ENCODE data around the gene KIF9. TPM values are rescaled to one million over a fixed set of nuclear protein-coding genes. Genes with fewer than 3 reads are reported as not detected.
"Not testable (repeated sequence)": the region's sequence is repeated elsewhere in the genome, so short reads cannot be mapped to it uniquely, and the experiment has no call there.

The KIF9 gene
- total RNA-seq, 4 donors from 2014 or later = 3.7 to 9.4 (median 4.9) TPM; not detected in 1

DNA sequence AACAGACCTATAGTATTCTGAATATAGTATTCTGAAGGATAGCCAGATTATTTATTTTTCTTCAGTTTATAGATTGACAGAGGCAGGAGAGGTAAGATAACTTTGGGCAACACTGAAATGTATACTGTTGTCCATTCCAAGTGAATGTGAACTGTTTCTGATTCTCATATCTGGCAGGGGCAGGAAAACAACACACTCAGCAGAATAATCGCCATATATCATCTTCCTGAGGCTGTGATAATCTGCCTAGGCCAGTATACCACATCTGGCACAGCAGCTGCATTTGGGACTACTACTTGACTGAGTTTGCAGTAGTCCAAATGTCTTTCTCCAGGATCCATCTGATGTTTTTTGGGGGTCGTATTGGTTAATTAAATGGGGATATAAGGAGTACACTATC is 96.3 kb downstream of the KIF9 start:
- H3K4me1 ChIP-seq = no peaks in the 10 kb centered on the region
- no peaks in the 10 kb centered on the region for H3K27me3 ChIP-seq
- no peak overlapping the region for H3K27ac ChIP-seq
- no peak for DNase-seq
- 86 to 97% methylated on average over 2 of the region's 2 CpGs for WGBS, 2 donors (ENCODE audit: low coverage in 1 of 2)
- in situ Hi-C loops (cut with MboI; ENCODE audit: low pct_ligation_motif_present in 1 of 4, low pct_unique_long_range_greater_than_20kb in 1 of 4, low sequenced_read_pairs in 3 of 4) = no loop called here
- no peak for TF ChIP-seq POLR2A (IDR thresholded peaks at IDR 0.05)
- TF ChIP-seq, protein P1, sequence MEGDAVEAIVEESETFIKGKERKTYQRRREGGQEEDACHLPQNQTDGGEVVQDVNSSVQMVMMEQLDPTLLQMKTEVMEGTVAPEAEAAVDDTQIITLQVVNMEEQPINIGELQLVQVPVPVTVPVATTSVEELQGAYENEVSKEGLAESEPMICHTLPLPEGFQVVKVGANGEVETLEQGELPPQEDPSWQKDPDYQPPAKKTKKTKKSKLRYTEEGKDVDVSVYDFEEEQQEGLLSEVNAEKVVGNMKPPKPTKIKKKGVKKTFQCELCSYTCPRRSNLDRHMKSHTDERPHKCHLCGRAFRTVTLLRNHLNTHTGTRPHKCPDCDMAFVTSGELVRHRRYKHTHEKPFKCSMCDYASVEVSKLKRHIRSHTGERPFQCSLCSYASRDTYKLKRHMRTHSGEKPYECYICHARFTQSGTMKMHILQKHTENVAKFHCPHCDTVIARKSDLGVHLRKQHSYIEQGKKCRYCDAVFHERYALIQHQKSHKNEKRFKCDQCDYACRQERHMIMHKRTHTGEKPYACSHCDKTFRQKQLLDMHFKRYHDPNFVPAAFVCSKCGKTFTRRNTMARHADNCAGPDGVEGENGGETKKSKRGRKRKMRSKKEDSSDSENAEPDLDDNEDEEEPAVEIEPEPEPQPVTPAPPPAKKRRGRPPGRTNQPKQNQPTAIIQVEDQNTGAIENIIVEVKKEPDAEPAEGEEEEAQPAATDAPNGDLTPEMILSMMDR (IDR thresholded peaks at IDR 0.05) = no peak
- intact Hi-C loops (cut with DNase I; ENCODE audit: low total_unique reads) = no loop called here
- H3K36me3 ChIP-seq = no peaks in the 10 kb centered on the region
- no peaks in the 10 kb centered on the region for H3K9me3 ChIP-seq
- no peak overlapping the region for H3K4me3 ChIP-seq

DNA sequence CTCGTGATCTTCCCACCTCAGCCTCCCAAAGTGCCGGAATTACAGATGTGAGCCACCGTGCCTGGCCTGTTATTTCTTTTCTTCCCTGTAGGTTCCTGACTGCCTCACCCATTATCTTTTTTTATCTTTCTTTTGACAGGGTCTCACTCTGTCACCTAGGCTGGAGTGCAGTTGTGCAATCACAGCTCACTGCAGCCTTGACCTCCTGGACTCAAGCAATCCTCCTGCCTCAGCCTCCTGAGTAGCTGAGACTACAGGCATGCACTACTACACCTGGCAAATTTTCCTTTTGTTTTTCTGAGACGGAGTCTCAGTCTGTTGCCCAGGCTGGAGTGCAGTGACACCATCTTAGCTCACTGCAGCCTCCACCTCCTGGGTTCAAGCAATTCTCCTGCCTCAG is 100.9 kb downstream of the KIF9 start:
- intact Hi-C loops (cut with DNase I; ENCODE audit: low total_unique reads); H3K27ac ChIP-seq; H3K4me1 ChIP-seq; H3K4me3 ChIP-seq; H3K27me3 ChIP-seq; DNase-seq; in situ Hi-C loops (cut with MboI; ENCODE audit: low pct_ligation_motif_present in 1 of 4, low pct_unique_long_range_greater_than_20kb in 1 of 4, low sequenced_read_pairs in 3 of 4); H3K36me3 ChIP-seq; H3K9me3 ChIP-seq: not testable (repeated sequence)
- WGBS, 2 donors (ENCODE audit: low coverage in 1 of 2) = 83 to 97% methylated on average over 1 to 4 of the region's 4 CpGs

DNA sequence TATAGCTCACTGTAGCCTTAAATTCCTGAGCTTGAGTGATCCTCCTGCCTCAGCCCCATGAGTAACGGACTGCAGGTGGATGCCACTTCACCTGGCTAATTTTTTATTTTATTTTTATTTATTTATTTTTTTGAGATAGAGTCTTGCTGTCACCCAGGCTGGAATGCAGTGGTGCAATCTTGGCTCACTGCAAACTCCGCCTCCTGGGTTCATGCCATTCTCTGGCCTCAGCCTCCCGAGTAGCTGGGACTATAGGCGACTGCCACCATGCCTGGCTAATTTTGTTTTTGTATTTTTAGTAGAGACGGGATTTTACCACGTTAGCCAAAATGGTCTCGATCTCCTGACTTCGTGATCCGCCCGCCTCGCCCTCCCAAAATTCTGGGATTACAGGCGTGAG is 102.6 kb downstream of the KIF9 start:
- in situ Hi-C loops (cut with MboI; ENCODE audit: low pct_ligation_motif_present in 1 of 4, low pct_unique_long_range_greater_than_20kb in 1 of 4, low sequenced_read_pairs in 3 of 4); H3K4me1 ChIP-seq; intact Hi-C loops (cut with DNase I; ENCODE audit: low total_unique reads); H3K27me3 ChIP-seq; H3K36me3 ChIP-seq; H3K4me3 ChIP-seq; H3K27ac ChIP-seq; H3K9me3 ChIP-seq; DNase-seq: not testable (repeated sequence)
- WGBS, 2 donors (ENCODE audit: low coverage in 1 of 2) = 88 to 95% methylated on average over 11 to 12 of the region's 12 CpGs

Small RNA genes lying within 50 kb of the gene (small RNA-seq; reads per million reads assigned to genes)
- 0 to 4.9 (median 0) reads per million in 4 donors for gene SNORD13P3

Other genes starting within 250 kb of the KIF9 start
- gene SETD2, start 118.7 kb downstream of the KIF9 start, total RNA-seq = 100 to 1,000 TPM in 1 of 4 donors, 10 to 100 TPM in 3; 54.3 to 113 (median 67.9) TPM
- gene KLHL18, start 145 bp upstream of the KIF9 start, total RNA-seq = 10 to 100 TPM; 12.2 to 48.6 (median 14.5) TPM
- gene PTPN23, start 98.2 kb upstream of the KIF9 start, total RNA-seq = 100 to 1,000 TPM in 1 of 4 donors, 10 to 100 TPM in 3; 26.9 to 199 (median 55.1) TPM
- gene SCAP, start 193.1 kb upstream of the KIF9 start, total RNA-seq = 100 to 1,000 TPM; 160 to 288 (median 198) TPM
- gene ELP6, start 230.9 kb upstream of the KIF9 start, total RNA-seq = 10 to 100 TPM in 3 of 4 donors, 1 to 10 TPM in 1; 1.2 to 55.7 (median 28.3) TPM